Breast epithelium (tissue), 3 donors: Measurements from ENCODE around the gene PDZD7.

ENCODE experiments used
- CTCF ChIP-seq, 3 donors: fragments of 450-650 bp; IDR thresholded peaks; one replicate each; pipeline ENCODE4 v1.5.1; 2016 to 2017; ENCODE audit warnings: antibody characterized with exemption in 3 of 3, mild to moderate bottlenecking in 3 of 3, moderate library complexity in 3 of 3
- POLR2A ChIP-seq: fragments of 450-650 bp; IDR thresholded peaks from one replicate; pipeline ENCODE4 v1.6.1; 2016; ENCODE audit warnings: antibody characterized with exemption, mild to moderate bottlenecking, moderate library complexity
- POLR2AphosphoS5 ChIP-seq, 3 donors: sonication (generic); formaldehyde crosslinking; IDR thresholded peaks; one replicate each; pipeline ENCODE4 v1.6.1; 2017; ENCODE audit warnings: antibody characterized with exemption in 3 of 3

GRCh38 chr10:101050208-101051069 lies 19.5 kb upstream of the PDZD7 start:
- TF ChIP-seq CTCF (IDR thresholded peaks at IDR 0.05) (peak; percentile 41 to 69 (median 65)), POLR2A (no peak), POLR2AphosphoS5 (IDR thresholded peaks at IDR 0.05) (no peak)
